ENCODE results near the gene IGF1R.
A peak's percentile ranks its signal among the peaks of the same experiment; 100 is the strongest.
"Not testable (repeated sequence)": the region's sequence is repeated elsewhere in the genome, so short reads cannot be mapped to it uniquely, and the experiment has no call there.

Gene IGF1R

DNA sequence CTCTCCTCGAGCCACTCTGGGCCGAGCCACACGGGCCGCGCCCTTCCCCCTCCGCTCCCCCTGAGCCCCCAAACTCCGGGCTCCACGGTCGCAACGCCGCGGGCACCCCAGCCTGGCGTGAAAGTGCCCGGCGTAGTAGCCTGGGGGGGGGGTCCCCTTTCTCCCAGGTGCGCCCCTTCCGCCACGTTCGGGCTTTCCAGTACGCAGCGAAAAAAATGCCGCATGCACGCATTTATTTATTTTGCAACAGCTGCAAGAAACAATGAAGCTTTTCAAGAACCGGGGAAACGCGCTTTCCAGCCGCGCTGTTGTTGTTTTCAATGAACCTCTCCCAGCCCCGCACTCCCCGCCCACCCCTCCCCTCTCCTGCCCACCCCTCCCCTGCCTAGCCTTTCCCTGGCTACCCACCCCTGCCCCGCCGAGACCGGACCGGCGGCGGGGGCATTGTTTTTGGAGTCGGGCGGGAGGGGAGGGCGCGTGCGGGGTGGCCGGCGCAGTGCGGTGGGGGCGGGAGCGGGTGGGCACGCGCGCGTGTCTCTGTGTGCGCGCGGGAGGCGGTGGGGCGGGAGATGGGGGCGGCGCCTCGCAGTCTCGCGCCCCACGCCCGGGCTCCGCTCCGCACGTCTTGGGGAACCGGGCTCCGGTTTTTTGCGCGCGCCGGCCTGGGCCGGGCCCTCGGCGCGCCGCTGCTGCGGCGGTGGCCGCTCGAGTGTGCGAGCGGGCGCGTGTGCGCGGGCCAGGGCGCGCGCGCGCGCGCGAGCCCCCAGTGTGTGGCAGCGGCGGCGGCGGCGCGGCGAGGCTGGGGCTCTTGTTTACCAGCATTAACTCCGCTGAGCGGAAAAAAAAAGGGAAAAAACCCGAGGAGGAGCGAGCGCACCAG lies at the start of gene IGF1R:
TSS of gene IGF1R (plus strand) at position 766 of the 880 bp plus-strand sequence. CDS start 1,043 bp downstream, outside the sequence.
- peak within 1 kb of the TSS; percentile 80 for H3K4me3 Mint-ChIP-seq
- peaks cover 45% of the 10 kb centered on the region for H3K27me3 Mint-ChIP-seq
- H3K36me3 Mint-ChIP-seq (ENCODE audit: low read depth), result peaks cover 7% of the 10 kb centered on the region
- H3K27ac Mint-ChIP-seq, result peak within 1 kb of the TSS; percentile 92
- peak; percentile 92 for DNase-seq
- H3K4me1 Mint-ChIP-seq (ENCODE audit: low read depth), result peaks cover 29% of the 10 kb centered on the region
- H3K9me3 Mint-ChIP-seq, result no peaks in the 10 kb centered on the region

DNA sequence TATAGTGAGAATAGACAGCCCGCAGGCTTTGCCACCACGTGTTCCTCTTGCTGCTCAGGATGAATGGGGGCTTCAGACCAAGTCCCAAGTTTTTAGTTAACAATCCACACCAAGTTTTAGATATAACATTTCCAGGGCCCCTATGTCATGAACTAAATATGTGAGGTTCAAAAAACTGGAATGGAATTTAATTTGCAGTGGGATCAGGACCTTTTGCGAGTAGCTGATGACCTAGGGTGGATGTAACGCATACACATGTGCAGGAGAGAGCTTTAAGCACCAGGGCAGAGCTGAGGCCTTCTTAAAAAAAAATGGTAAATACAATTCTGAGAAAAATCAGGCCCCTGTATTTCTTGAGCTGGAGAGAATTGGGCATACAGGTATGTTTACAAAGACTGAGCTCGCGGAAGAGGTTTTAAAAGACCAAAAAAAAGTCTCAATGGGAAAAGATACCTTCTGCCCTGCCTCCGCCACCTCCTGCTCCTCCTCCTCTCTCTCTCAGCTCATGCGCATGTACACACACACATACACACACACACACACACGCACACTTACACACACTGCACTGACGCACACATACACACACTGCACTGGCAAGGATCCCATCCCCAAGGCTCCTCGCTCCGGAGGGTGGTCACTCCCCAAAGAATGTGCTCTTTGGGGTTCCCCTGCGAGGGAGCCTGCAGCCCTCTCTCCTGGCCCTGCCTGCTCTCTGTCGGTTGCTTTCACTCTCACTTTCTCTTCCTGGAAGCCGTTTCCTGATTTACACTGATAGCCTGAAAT lies 48.2 kb upstream of the IGF1R start:
- Mint-ChIP-seq H3K36me3 (ENCODE audit: low read depth) (no peaks in the 10 kb centered on the region), H3K9me3 (no peaks in the 10 kb centered on the region), H3K27me3 (no peaks in the 10 kb centered on the region), H3K4me1 (ENCODE audit: low read depth) (peaks cover 16% of the 10 kb centered on the region), H3K27ac (peak overlapping the region; percentile 93), H3K4me3 (peak overlapping the region; percentile 82)
- DNase-seq, result peak; percentile 61

DNA sequence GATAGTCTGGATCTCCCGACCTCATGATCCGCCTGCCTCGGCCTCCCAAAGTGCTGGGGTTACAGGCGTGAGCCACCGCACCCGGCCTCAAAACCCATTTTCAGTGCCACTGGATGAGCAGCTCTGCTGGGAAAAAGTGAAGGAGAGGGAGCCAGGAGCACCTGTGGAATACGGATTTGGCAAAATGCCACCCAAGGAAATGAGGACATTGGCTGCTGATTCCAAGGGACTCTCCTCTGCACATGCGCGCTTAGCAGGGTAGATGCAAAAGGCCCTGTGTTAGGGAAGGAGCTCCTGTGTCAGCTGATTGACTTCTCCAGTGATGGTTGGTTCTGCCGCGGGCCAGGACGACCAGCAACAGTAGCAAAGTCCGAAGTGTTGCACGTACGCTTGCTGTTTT lies 43.4 kb upstream of the IGF1R start:
- Mint-ChIP-seq H3K4me3 (no peak overlapping the region), H3K27ac (no peak overlapping the region), H3K4me1 (ENCODE audit: low read depth) (peaks cover 9% of the 10 kb centered on the region), H3K9me3 (no peaks in the 10 kb centered on the region), H3K27me3 (no peaks in the 10 kb centered on the region), H3K36me3 (ENCODE audit: low read depth) (no peaks in the 10 kb centered on the region)
- DNase-seq, result no peak

DNA sequence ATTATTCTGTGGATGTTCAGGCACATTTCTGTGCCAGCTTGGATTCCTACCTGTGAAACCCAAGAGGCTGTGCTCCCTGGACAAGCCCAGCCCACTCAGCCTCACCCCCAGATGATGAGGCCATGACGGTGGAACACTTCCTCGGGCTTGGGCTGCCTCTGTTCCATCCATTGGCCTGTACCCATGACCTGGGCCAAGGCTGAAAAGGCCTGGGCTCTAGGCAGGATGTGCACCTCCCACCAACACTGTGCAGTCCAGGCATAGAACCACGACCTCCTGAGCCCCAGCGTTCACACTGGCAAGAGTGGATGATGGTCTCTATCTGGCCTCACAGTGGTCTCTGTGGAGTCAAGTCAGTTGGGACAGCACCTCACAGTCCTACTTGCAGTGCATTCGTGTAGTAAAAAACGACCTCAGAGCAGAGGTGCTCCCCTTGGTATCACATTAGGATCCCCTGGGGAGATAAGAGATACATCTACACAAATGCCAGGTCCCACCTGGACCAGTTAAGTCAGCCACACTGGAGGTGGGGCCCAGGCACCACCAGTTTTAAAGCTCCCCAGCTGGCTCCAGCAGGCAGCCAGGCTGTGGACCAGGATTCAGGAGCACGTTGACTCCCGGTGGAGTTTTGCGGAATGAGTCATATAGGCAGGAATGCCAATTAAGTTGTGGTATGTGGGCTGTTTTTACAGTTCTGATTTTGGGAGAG lies 39.0 kb upstream of the IGF1R start:
- Mint-ChIP-seq H3K9me3 (no peaks in the 10 kb centered on the region), H3K4me1 (ENCODE audit: low read depth) (peaks cover 9% of the 10 kb centered on the region), H3K27me3 (no peaks in the 10 kb centered on the region), H3K27ac (no peak overlapping the region), H3K4me3 (no peak overlapping the region), H3K36me3 (ENCODE audit: low read depth) (no peaks in the 10 kb centered on the region)
- DNase-seq, result no peak

DNA sequence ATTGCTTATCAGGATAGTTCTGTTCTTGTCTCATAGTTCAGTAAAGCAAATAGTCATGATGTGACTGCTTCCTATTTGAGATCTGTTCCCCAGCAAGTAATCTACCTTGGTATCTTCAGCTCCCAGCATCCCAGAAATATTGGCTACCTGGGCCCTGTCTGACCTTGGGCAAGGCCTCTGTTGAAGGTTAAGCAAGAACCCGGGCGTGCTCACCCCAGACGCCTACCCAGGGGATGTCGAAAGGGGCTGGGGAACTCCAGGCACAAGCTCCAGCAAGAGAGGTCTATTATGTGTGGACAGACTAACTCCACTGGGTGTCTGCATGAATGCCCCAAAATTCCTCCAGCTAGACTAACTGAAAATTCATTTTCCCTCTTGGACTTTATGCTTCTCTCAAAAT lies 37.3 kb upstream of the IGF1R start:
- Mint-ChIP-seq H3K36me3 (ENCODE audit: low read depth) (no peaks in the 10 kb centered on the region), H3K27ac (no peak overlapping the region), H3K27me3 (no peaks in the 10 kb centered on the region), H3K9me3 (no peaks in the 10 kb centered on the region), H3K4me3 (no peak overlapping the region), H3K4me1 (ENCODE audit: low read depth) (peaks cover 9% of the 10 kb centered on the region)
- DNase-seq, result no peak

DNA sequence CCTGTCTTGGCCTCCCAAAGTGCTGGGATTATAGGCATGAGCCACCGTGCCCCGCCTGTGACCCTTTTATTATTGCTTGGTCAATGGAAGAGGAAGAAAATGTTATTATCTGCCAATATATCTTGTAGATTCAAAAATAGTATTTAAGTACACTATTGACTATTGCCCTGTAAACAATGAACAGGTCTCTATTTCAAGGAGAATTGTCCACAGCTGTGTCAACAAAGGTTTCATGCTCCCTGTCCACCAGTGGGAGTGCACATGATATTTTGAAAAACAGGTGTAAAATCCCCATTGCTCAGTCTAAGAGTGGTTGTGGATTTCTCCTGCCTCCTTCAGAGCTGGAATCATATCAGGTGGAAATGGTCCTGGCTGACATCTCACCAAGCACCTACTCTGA lies 36.5 kb upstream of the IGF1R start:
- DNase-seq, result no peak
- H3K27ac Mint-ChIP-seq, result no peak overlapping the region
- H3K4me1 Mint-ChIP-seq (ENCODE audit: low read depth), result peaks cover 9% of the 10 kb centered on the region
- no peaks in the 10 kb centered on the region for H3K36me3 Mint-ChIP-seq (ENCODE audit: low read depth)
- no peaks in the 10 kb centered on the region for H3K27me3 Mint-ChIP-seq
- no peaks in the 10 kb centered on the region for H3K9me3 Mint-ChIP-seq
- no peak overlapping the region for H3K4me3 Mint-ChIP-seq

DNA sequence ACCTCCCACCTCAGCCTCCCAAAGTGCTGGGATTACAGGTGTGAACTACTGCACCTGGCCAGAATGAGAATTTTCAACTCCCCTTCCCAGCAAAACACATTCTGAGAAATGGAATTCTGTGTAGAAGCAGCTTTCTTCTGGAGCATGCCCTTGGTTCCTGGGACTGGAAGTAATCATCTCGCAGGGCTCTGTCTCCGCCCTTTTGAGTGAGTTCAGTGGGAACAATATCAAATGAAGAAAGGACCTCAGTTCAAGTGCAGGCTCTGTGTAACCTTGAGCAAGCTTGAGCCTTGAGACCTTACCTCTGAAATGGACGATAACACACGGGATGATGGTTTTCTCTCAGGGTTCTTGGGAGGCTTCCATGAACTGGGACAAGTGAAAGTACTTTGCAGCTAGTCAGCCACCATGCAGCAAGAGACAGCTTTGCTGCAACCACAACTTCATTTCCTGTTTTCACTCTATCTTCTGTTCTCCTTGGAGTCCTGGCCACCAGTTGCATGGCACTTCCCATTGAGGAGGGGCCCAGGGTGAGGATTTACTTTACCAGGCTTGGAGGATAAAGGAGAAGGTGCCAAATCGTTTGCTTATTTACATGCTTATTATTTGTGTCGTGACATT lies 35.7 kb upstream of the IGF1R start:
- DNase-seq, result no peak
- H3K27me3 Mint-ChIP-seq, result no peaks in the 10 kb centered on the region
- peaks cover 9% of the 10 kb centered on the region for H3K4me1 Mint-ChIP-seq (ENCODE audit: low read depth)
- H3K36me3 Mint-ChIP-seq (ENCODE audit: low read depth), result no peaks in the 10 kb centered on the region
- no peak overlapping the region for H3K4me3 Mint-ChIP-seq
- H3K27ac Mint-ChIP-seq, result no peak overlapping the region
- no peaks in the 10 kb centered on the region for H3K9me3 Mint-ChIP-seq

DNA sequence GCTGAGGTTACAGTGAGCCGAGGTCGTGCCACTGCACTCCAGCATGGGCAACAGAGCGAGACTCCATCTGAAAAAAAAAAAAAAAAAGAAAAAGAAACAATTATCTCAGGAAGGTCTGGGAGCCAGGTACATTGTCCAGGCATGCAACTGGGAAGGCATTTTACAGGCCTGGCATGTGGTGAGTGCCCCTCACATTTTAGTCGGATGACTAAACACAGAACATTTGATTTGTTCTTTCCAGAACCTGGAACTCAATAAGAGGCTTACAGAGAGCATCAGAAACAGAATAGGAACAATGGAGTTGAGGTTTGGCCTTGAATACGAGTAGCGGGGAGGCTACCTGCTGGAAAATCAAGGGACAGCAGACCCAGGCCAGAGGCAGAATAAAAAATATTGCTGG lies 33.7 kb upstream of the IGF1R start:
- no peak for DNase-seq
- Mint-ChIP-seq H3K9me3 (no peaks in the 10 kb centered on the region), H3K27ac (no peak overlapping the region), H3K4me3 (no peak overlapping the region), H3K36me3 (ENCODE audit: low read depth) (no peaks in the 10 kb centered on the region), H3K4me1 (ENCODE audit: low read depth) (peaks cover 9% of the 10 kb centered on the region), H3K27me3 (peaks cover 4% of the 10 kb centered on the region)

DNA sequence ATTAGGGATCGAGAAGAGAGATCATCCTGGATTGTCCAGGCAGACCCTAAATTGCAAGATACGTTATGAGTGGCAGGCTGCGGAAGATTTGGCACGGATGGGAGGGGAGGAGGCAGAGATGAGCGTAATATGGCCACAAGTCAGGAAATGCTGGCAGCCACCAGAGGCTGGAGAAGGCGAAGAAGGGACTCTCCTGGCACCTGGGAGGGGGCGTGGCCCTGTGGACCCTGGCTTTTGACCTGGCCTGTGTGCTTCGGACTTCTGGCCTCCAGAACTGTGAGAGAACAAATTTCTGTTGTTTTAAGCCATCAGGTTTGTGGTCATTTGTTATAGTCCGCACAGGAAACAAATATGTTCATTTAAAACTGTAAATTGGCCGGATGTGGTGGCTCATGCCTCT lies 31.9 kb upstream of the IGF1R start:
- Mint-ChIP-seq H3K9me3 (no peaks in the 10 kb centered on the region), H3K27me3 (peaks cover 17% of the 10 kb centered on the region), H3K4me3 (no peak overlapping the region), H3K36me3 (ENCODE audit: low read depth) (no peaks in the 10 kb centered on the region), H3K27ac (no peak overlapping the region), H3K4me1 (ENCODE audit: low read depth) (peaks cover 9% of the 10 kb centered on the region)
- DNase-seq, result no peak

DNA sequence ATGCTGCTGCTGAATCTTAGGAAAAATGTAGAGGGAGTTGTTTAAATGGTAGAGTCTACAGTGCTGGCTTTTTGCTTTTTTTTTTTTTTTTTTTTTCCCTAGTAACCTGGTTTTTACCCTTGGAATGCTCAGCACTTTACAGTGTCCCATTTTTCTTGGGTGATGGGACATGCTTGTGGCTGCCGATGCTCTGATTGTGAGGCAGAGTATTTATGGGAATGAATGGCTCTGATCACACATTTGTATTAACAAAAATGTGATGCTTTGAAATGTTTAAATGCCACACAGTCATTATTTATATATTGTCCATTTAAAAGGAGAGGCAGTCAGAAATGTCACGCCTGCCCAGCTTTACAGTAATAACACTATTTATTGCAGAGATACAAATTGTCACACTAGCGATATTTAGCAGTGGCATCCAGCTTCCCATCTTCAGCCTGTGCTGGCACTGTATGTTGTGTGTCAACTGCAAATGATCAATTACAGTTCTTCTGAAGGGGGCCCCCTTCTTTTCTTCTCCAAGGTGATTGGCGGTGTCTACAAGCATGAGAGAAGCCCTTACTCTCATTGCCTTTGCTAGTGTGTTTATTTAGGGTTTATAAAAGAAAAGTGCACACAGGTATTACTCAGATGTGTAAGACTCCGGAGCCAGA lies 30.9 kb upstream of the IGF1R start:
- H3K27me3 Mint-ChIP-seq, result peaks cover 17% of the 10 kb centered on the region
- H3K27ac Mint-ChIP-seq, result no peak overlapping the region
- H3K36me3 Mint-ChIP-seq (ENCODE audit: low read depth), result no peaks in the 10 kb centered on the region
- peaks cover 6% of the 10 kb centered on the region for H3K4me1 Mint-ChIP-seq (ENCODE audit: low read depth)
- no peak for DNase-seq
- no peaks in the 10 kb centered on the region for H3K9me3 Mint-ChIP-seq
- no peak overlapping the region for H3K4me3 Mint-ChIP-seq

DNA sequence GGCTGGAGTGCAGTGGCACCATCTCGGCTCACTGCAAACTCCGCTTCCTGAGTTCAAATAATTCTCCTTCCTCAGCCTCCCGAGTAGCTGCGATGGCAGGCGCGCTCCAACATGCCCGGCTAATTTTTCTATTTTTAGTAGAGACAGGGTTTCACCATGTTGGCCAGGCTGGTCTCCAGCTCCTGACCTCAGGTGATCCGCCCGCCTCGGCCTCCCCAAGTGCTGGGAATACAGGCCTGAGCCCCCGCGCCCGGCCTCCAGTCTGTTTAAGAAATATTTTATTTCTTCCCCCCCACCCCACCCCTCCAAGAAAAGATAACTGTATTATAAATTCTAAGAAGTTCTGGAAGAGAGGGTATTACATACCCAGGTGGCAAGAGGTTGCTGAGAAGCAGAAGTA lies 29.8 kb upstream of the IGF1R start:
- not testable (repeated sequence) for DNase-seq; H3K27ac Mint-ChIP-seq; H3K4me1 Mint-ChIP-seq (ENCODE audit: low read depth); H3K9me3 Mint-ChIP-seq; H3K36me3 Mint-ChIP-seq (ENCODE audit: low read depth); H3K4me3 Mint-ChIP-seq
- H3K27me3 Mint-ChIP-seq, result peaks cover 17% of the 10 kb centered on the region

DNA sequence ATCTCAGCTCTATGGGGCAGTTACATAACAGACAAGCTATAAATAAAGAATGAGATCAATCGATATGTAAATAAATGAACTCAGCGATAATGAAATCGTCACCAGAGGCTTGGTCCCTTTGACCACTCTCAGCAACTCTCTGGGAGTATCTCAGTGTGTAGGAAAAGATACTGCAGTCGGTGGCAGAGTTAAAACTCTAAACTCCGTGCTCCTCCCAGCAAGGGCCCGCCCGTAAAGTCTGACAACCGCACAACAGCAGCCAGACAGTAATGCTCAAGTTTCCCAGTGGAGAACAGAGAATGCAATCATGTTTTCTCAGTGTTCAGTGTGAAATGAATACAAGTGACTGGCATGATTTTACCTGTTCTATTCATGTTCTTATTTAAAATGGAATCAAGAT lies 28.3 kb upstream of the IGF1R start:
- no peak for DNase-seq
- Mint-ChIP-seq H3K4me3 (no peak overlapping the region), H3K27me3 (peaks cover 17% of the 10 kb centered on the region), H3K4me1 (ENCODE audit: low read depth) (no peaks in the 10 kb centered on the region), H3K36me3 (ENCODE audit: low read depth) (no peaks in the 10 kb centered on the region), H3K9me3 (no peaks in the 10 kb centered on the region), H3K27ac (no peak overlapping the region)

DNA sequence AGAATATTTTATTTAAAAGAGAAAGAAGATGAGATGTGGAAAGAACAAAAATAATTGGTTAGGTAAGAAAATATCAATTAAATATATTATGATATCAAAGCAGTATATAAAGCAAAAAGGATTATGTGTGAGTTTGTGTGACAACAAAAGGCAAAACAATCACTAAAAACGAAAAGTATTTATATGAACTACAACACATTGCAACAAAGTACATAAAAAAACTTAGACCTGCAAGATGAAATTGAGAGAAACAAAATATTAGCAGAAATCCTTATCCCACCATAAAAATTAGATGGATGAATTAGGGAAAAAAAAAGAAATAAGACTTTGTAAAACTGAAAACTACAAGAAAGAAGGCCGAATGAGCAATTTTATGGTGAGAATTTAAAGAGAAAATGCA lies 27.3 kb upstream of the IGF1R start:
- peaks cover 20% of the 10 kb centered on the region for H3K27me3 Mint-ChIP-seq
- no peak overlapping the region for H3K27ac Mint-ChIP-seq
- H3K4me1 Mint-ChIP-seq (ENCODE audit: low read depth), result no peaks in the 10 kb centered on the region
- H3K9me3 Mint-ChIP-seq, result no peaks in the 10 kb centered on the region
- no peaks in the 10 kb centered on the region for H3K36me3 Mint-ChIP-seq (ENCODE audit: low read depth)
- no peak overlapping the region for H3K4me3 Mint-ChIP-seq
- DNase-seq, result no peak

DNA sequence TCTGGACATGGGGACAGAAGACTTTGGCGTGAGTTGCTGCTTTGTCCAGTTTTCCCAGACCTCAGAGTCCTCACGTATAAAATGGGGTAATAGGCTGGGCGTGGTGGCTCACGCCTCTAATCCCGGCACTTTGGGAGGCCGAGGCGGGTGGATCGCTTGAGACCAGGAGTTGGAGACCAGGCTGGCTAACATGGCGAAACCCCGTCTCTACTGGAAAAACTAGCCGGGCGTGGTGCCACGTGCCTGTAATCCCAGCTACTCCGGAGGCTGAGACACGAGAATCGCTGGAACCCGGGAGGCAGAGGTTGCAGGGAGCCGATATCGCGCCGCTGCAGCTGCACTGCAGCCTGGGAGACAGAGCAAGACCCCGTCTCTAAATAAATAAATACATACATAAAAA lies 22.7 kb upstream of the IGF1R start:
- peaks cover 24% of the 10 kb centered on the region for H3K27me3 Mint-ChIP-seq
- no peaks in the 10 kb centered on the region for H3K9me3 Mint-ChIP-seq
- no peaks in the 10 kb centered on the region for H3K4me1 Mint-ChIP-seq (ENCODE audit: low read depth)
- no peak for DNase-seq
- no peaks in the 10 kb centered on the region for H3K36me3 Mint-ChIP-seq (ENCODE audit: low read depth)
- H3K4me3 Mint-ChIP-seq, result no peak overlapping the region
- no peak overlapping the region for H3K27ac Mint-ChIP-seq

All from activated T-cell treated with anti-CD3 and anti-CD28 coated beads, Interleukin-2, amount 50 U/mL, for 24 hours (primary cell).